Vagina (tissue), 2 donors: ENCODE measurements around the gene SIK3.

Experiments used
- POLR2A ChIP-seq, 2 donors: fragments of 450-650 bp; IDR thresholded peaks; one replicate each; pipeline ENCODE4 v1.6.1; 2017; ENCODE audit warnings: antibody characterized with exemption in 2 of 2, mild to moderate bottlenecking in 2 of 2, moderate library complexity in 2 of 2
- POLR2AphosphoS5 ChIP-seq, 2 donors: sonication (generic); formaldehyde crosslinking; IDR thresholded peaks; one replicate each; pipeline ENCODE4 v1.9.0; 2017; ENCODE audit warnings: antibody characterized with exemption in 2 of 2, mild to moderate bottlenecking in 2 of 2, low read depth in 1 of 2; ENCODE audit not compliant: insufficient read depth in 1 of 2
- TF ChIP-seq, protein P1 (sequence below), 3 experiments: fragments of 450-650 bp in 2 of 3; fragments of 200-600 bp in 1 of 3; sonication (generic) in 1 of 3; IDR thresholded peaks; one replicate each; pipeline ENCODE4 v1.5.1; 2017 to 2019; ENCODE audit warnings: antibody characterized with exemption in 3 of 3, mild to moderate bottlenecking in 2 of 3, moderate library complexity in 2 of 3

- TF ChIP-seq, protein P1, sequence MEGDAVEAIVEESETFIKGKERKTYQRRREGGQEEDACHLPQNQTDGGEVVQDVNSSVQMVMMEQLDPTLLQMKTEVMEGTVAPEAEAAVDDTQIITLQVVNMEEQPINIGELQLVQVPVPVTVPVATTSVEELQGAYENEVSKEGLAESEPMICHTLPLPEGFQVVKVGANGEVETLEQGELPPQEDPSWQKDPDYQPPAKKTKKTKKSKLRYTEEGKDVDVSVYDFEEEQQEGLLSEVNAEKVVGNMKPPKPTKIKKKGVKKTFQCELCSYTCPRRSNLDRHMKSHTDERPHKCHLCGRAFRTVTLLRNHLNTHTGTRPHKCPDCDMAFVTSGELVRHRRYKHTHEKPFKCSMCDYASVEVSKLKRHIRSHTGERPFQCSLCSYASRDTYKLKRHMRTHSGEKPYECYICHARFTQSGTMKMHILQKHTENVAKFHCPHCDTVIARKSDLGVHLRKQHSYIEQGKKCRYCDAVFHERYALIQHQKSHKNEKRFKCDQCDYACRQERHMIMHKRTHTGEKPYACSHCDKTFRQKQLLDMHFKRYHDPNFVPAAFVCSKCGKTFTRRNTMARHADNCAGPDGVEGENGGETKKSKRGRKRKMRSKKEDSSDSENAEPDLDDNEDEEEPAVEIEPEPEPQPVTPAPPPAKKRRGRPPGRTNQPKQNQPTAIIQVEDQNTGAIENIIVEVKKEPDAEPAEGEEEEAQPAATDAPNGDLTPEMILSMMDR (IDR thresholded peaks at IDR 0.05): no peak
- TF ChIP-seq POLR2AphosphoS5 (IDR thresholded peaks at IDR 0.05; ENCODE audit: insufficient read depth in 1 of 2, low read depth in 1 of 2) (no peak), POLR2A (IDR thresholded peaks at IDR 0.05) (no peak)
These were observed 75.7 kb downstream of the SIK3 start for GRCh38 chr11:117022526-117022925.
